GM18870 (cell line): Measurements from ENCODE around the gene TTLL5.
A peak's percentile ranks its signal among the peaks of the same experiment; 100 is the strongest.
"Not testable (repeated sequence)": the region's sequence is repeated elsewhere in the genome, so short reads cannot be mapped to it uniquely, and the experiment has no call there.

Source experiments
- ATAC-seq: cut with Tn5 transposase; IDR thresholded peaks from one replicate; pipeline ENCODE4 v1.9.1; 2021; ENCODE audit warnings: moderate library complexity; ENCODE audit not compliant: unreplicated experiment

The TTLL5 gene

GRCh38 chr14:75649773-75650172, 11.3 kb upstream of the TTLL5 start:
- ATAC-seq: no peak

- ATAC-seq: no peak
Measured at GRCh38 chr14:75650253-75651058, 10.6 kb upstream of the TTLL5 start.

GRCh38 chr14:75653563-75653962, 7.5 kb upstream of the TTLL5 start:
- ATAC-seq: no peak

- peak; percentile 57 for ATAC-seq
Measured at GRCh38 chr14:75654127-75654732, 6.8 kb upstream of the TTLL5 start.

GRCh38 chr14:75655235-75655634, 5.8 kb upstream of the TTLL5 start:
- no peak for ATAC-seq

- ATAC-seq: no peak
Measured at GRCh38 chr14:75657331-75657730, 3.7 kb upstream of the TTLL5 start.

- no peak for ATAC-seq
Measured at GRCh38 chr14:75658957-75659356, 2.1 kb upstream of the TTLL5 start.

- no peak for ATAC-seq
Measured at GRCh38 chr14:75660238-75660629, 812 bp upstream of the TTLL5 start.

GRCh38 chr14:75661499-75661814, 411 bp downstream of the TTLL5 start:
- ATAC-seq: no peak

GRCh38 chr14:75662966-75663365, 1.9 kb downstream of the TTLL5 start:
- no peak for ATAC-seq

GRCh38 chr14:75667099-75667765, 6.2 kb downstream of the TTLL5 start:
- no peak for ATAC-seq

GRCh38 chr14:75672605-75673192, 11.7 kb downstream of the TTLL5 start:
- ATAC-seq: no peak

- no peak for ATAC-seq
Measured at GRCh38 chr14:75673345-75674035, 12.4 kb downstream of the TTLL5 start.

- ATAC-seq: no peak
Measured at GRCh38 chr14:75675265-75675960, 14.4 kb downstream of the TTLL5 start.

GRCh38 chr14:75685910-75686309, 24.9 kb downstream of the TTLL5 start:
- no peak for ATAC-seq

- ATAC-seq: no peak
Measured at GRCh38 chr14:75689012-75689411, 28.0 kb downstream of the TTLL5 start.

- ATAC-seq: no peak
Measured at GRCh38 chr14:75690010-75690409, 29.0 kb downstream of the TTLL5 start.

GRCh38 chr14:75695025-75695424, 34.0 kb downstream of the TTLL5 start:
- ATAC-seq: not testable (repeated sequence)

- no peak for ATAC-seq
Measured at GRCh38 chr14:75697386-75697785, 36.3 kb downstream of the TTLL5 start.

GRCh38 chr14:75697918-75698317, 36.9 kb downstream of the TTLL5 start:
- no peak for ATAC-seq

GRCh38 chr14:75699331-75699730, 38.3 kb downstream of the TTLL5 start:
- ATAC-seq: no peak
